ENCODE results near the gene TMEM86B. TPM values are rescaled to one million over a fixed set of nuclear protein-coding genes. Genes with fewer than 3 reads are reported as not detected.

Gene TMEM86B
- total RNA-seq (2022; extraction: Qiagen RNA extraction): 2.7 to 4.2 TPM (median 3.9 TPM) in 5 replicates

GRCh38 chr19:55228403-55229031, at the start of gene TMEM86B:
Gene TMEM86B, minus strand, starts transcription at chr19:55228763. Its CDS starts 22 bp downstream, at chr19:55228741.

GRCh38 chr19:55258828-55259539, 30.4 kb upstream of the TMEM86B start, which contains the start of gene PPP6R1:
Gene PPP6R1, minus strand, starts transcription at chr19:55259017. Its CDS starts 11,914 bp downstream, at chr19:55247103.

GRCh38 chr19:55208880-55209692, 19.5 kb downstream of the TMEM86B start, which contains the start of gene PTPRH:
Gene PTPRH, minus strand, starts transcription at chr19:55209501. Its CDS starts 68 bp downstream, at chr19:55209433.

GRCh38 chr19:55179606-55180484, 48.7 kb downstream of the TMEM86B start, which contains the start of gene SYT5:
Gene SYT5, minus strand, starts transcription at chr19:55180289. Its CDS starts 1,248 bp downstream, at chr19:55179041.

Other genes with a start within 250 kb of the TMEM86B start
- gene GP6, start 190.5 kb downstream of the TMEM86B start, total RNA-seq (2022; extraction: Qiagen RNA extraction): 0.08 to 0.21 TPM (median 0.16 TPM) in 5 replicates
- 19.5 to 20.9 TPM (median 20.3 TPM) in 5 replicates for gene RDH13, start 165.6 kb downstream of the TMEM86B start, total RNA-seq (2022; extraction: Qiagen RNA extraction)
- 3.6 to 6.4 TPM (median 5.4 TPM) in 5 replicates for gene EPS8L1, start 152.9 kb downstream of the TMEM86B start, total RNA-seq (2022; extraction: Qiagen RNA extraction)
- gene PPP1R12C, start 111.1 kb downstream of the TMEM86B start, total RNA-seq (2022; extraction: Qiagen RNA extraction): 65.1 to 85.5 TPM (median 79.5 TPM) in 5 replicates
- gene TNNT1, start 79.6 kb downstream of the TMEM86B start, total RNA-seq (2022; extraction: Qiagen RNA extraction): 108 to 144 TPM (median 132 TPM) in 5 replicates
- 4.8 to 7.9 TPM (median 7.6 TPM) in 5 replicates for gene TNNI3, start 71.0 kb downstream of the TMEM86B start, total RNA-seq (2022; extraction: Qiagen RNA extraction)
- gene DNAAF3, start 62.1 kb downstream of the TMEM86B start, total RNA-seq (2022; extraction: Qiagen RNA extraction): 5.2 to 6.4 TPM (median 5.6 TPM) in 5 replicates
- gene SYT5, start 48.5 kb downstream of the TMEM86B start, total RNA-seq (2022; extraction: Qiagen RNA extraction): 3.0 to 4.8 TPM (median 4.3 TPM) in 5 replicates
- gene PTPRH, start 19.3 kb downstream of the TMEM86B start, total RNA-seq (2022; extraction: Qiagen RNA extraction): 3.1 to 5.8 TPM (median 4.0 TPM) in 5 replicates
- gene PPP6R1, start 30.3 kb upstream of the TMEM86B start, total RNA-seq (2022; extraction: Qiagen RNA extraction): 93.5 to 110 TPM (median 107 TPM) in 5 replicates
- 118 to 141 TPM (median 133 TPM) in 5 replicates for gene HSPBP1, start 51.3 kb upstream of the TMEM86B start, total RNA-seq (2022; extraction: Qiagen RNA extraction)
- 2.4 to 3.6 TPM (median 3.1 TPM) in 5 replicates for gene BRSK1, start 55.2 kb upstream of the TMEM86B start, total RNA-seq (2022; extraction: Qiagen RNA extraction)
- gene TMEM150B, start 96.6 kb upstream of the TMEM86B start, total RNA-seq (2022; extraction: Qiagen RNA extraction): 0.20 TPM in 1 of 5 replicates, not detected in the others
- gene KMT5C, start 111.1 kb upstream of the TMEM86B start, total RNA-seq (2022; extraction: Qiagen RNA extraction): 4.5 to 6.4 TPM (median 5.2 TPM) in 5 replicates
- gene COX6B2, start 126.0 kb upstream of the TMEM86B start, total RNA-seq (2022; extraction: Qiagen RNA extraction): 0.56 to 0.99 TPM (median 0.66 TPM) in 5 replicates
- 0.06 to 0.20 TPM (median 0.10 TPM) in 5 replicates for gene GARIN5B, start 134.5 kb upstream of the TMEM86B start, total RNA-seq (2022; extraction: Qiagen RNA extraction)
- 11.8 to 15.1 TPM (median 12.3 TPM) in 5 replicates for gene IL11, start 141.7 kb upstream of the TMEM86B start, total RNA-seq (2022; extraction: Qiagen RNA extraction)
- 1.1 to 2.0 TPM (median 1.4 TPM) in 5 replicates for gene TMEM190, start 148.1 kb upstream of the TMEM86B start, total RNA-seq (2022; extraction: Qiagen RNA extraction)
- gene TMEM238, start 155.5 kb upstream of the TMEM86B start, total RNA-seq (2022; extraction: Qiagen RNA extraction): 1.4 to 10.5 TPM (median 8.0 TPM) in 5 replicates
- gene RPL28, start 157.2 kb upstream of the TMEM86B start, total RNA-seq (2022; extraction: Qiagen RNA extraction): 2,211 to 2,788 TPM (median 2,598 TPM) in 5 replicates
- gene UBE2S, start 179.0 kb upstream of the TMEM86B start, total RNA-seq (2022; extraction: Qiagen RNA extraction): 244 to 439 TPM (median 386 TPM) in 5 replicates
- gene SHISA7, start 214.5 kb upstream of the TMEM86B start, total RNA-seq (2022; extraction: Qiagen RNA extraction): not detected in 5 replicates
- gene ISOC2, start 232.9 kb upstream of the TMEM86B start, total RNA-seq (2022; extraction: Qiagen RNA extraction): 50.1 to 63.3 TPM (median 58.1 TPM) in 5 replicates
- gene C19orf85, start 236.0 kb upstream of the TMEM86B start, total RNA-seq (2022; extraction: Qiagen RNA extraction): not detected in 5 replicates
- 5.2 to 9.1 TPM (median 6.3 TPM) in 5 replicates for gene ZNF628, start 247.9 kb upstream of the TMEM86B start, total RNA-seq (2022; extraction: Qiagen RNA extraction)